HG03196 (cell line): ENCODE measurements around the gene WFDC10A.
"Not testable (repeated sequence)": the region's sequence is repeated elsewhere in the genome, so short reads cannot be mapped to it uniquely, and the experiment has no call there.

ENCODE experiments used
- ATAC-seq: cut with Tn5 transposase; IDR thresholded peaks from one replicate; pipeline ENCODE4 v1.9.1; 2021; ENCODE audit not compliant: unreplicated experiment

The WFDC10A gene

DNA sequence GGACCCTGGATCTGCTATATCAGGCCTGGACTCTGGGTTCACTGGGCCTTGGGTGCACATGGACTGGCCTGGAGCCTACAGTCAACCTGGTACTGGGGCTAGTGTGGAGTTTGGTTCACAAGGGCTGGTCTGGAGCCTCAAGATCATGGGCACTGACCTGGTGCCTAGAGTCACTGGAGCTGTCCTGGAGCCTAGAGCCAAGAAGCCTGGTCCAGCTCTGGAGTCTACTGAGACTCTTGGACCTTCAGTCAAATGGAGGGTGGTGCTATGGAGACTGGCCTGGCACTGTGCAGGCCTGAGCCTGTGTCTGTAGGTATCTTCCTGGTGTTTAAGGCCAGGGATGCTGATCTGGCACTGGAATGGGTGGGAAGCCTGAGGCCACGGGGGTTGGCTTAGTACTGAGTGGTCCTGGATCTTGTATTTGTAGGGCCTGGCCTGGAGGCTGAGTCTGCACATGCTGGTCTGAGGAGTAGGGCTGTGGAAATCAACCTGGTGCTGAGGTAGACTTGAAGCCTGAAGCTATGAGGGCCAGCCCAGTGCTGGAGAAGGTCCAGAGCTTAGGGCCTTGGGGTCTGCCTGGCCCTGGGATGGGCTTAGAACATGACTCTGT is 18.0 kb downstream of the WFDC10A start:
- ATAC-seq, result no peak

DNA sequence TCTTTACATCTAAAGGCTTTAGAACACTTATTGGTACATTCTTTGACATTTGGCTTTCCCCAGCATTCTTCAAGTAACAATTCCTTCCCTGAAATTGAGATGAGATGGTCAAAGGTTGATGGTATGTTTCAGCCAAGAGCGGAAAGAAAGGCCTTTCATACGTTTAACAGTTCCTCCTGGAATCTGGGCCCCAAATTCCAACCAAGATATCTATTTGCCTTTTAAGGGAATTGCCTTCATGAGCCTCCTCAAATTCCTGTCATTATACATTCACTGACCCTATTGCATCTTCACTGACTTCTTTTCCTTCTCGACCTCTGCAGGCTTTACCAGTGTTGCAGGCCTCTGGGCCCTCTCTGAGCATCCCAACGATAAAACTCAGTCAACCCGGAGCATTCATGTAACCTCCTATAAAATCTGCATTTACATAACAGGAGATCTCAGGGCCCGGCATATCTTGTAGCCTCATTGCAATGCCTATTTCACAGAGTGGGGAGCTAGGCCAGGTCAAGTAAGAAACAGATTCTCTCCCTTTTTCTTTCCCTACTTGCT is 19.8 kb downstream of the WFDC10A start:
- no peak for ATAC-seq

DNA sequence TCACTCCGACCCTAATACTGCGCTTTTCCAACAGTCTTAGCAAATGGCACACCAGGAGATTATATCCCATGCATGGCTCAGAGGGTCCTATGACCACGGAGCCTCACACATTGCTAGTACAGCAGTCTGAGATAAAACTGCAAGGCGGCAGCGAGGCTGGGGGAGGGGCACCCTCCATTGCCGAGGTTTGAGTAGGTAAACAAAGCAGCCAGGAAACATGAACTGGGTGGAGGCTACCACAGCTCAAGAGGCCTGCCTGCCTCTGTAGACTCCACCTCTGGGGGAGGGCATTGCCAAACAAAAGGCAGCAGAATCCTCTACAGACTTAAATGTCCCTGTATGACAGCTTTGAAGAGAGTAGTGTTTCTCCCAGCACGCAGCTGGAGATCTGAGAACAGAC is 22.2 kb downstream of the WFDC10A start:
- ATAC-seq, result not testable (repeated sequence)

DNA sequence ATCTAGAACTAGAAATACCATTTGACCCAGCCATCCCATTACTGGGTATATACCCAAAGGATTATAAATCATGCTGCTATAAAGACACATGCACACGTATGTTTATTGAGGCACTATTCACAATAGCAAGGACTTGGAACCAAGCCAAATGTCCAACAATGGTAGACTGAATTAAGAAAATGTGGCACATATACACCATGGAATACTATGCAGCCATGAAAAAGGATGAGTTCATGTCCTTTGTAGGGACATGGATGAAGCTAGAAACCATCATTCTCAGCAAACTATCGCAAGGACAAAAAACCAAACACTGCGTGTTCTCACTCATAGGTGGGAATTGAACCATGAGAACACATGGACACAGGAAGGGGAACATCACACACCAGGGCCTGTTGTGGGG is 27.5 kb downstream of the WFDC10A start:
- not testable (repeated sequence) for ATAC-seq

DNA sequence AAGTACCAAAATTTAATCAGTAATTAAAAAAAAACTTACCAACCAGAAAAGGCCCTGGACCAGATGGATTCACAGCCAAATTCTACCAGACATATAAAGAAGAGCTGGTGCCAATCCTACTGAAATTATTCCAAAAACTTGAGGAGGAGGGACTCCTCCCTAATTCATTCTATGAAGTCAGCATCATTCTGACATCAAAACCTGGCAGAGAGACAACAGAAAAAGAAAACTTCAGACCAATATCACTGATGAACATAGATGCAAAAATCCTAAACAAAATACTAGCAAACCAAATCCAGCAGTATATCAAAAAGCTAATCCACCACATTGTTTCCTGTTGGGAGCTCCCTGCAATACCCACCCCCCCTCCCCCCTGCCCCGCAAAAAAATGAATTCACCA is 40.6 kb downstream of the WFDC10A start, which contains the start of gene WFDC11:
TSS of gene WFDC11 (minus strand) at position 101 of the 400 bp plus-strand sequence. CDS start 19,639 bp downstream, outside the sequence.
- ATAC-seq, result no peak

DNA sequence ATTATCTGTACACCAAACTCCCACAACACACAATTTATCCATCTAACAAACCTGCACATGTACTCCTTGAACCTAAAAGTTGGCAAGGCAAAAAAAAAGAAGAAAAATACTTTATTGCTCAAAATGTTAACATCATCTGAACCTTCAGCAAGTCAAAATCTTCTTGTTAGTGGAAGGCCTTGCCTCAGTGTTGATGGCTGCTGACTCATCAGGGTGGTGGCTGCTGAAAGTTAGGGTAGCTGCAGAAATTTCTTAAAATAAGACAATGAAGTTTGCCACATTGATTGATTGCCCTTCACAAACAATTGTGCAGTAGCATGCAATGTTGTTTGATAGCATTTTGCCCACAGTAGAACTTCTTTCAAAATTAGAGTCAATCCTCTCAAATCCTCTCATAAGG is 43.2 kb downstream of the WFDC10A start:
- ATAC-seq, result no peak

DNA sequence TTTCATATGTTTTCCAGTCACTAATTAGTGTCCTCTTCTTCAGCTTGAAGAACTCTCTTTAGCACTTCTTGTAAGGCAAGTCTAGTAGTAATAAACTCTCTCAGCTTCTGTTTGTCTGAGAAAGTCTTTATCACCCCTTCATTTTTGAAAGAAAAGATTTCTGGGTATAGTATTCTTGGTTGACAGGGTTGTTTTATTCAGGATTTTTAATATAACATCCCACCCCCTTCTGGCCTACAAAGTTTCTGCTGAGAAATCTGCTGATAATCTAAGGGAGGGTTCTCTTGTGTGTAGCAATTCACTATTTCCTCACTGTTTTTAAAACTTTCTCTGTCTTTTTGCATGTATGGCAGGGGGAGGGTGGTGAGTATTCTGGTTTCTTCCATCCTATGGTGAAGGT is 50.1 kb downstream of the WFDC10A start:
- no peak for ATAC-seq
